Sciatic nerve (tissue), 2 donors: ENCODE measurements around the gene GH1. TPM values are rescaled to one million over a fixed set of nuclear protein-coding genes. Genes with fewer than 3 reads are reported as not detected.
"Not testable (repeated sequence)": the region's sequence is repeated elsewhere in the genome, so short reads cannot be mapped to it uniquely, and the experiment has no call there.

Experiments used
- ATAC-seq: fragments of 200-7000 bp; cut with Tn5 transposase; one replicate; pipeline ENCODE4 v1.9.1; 2020; ENCODE audit warnings: mild to moderate bottlenecking, moderate library complexity
- DNase-seq: peaks from one replicate; pipeline ENCODE4 v3.0.0-alpha.2; 2020; ENCODE audit warnings: low spot score
- intact Hi-C: fragments of 100-400 bp; cut with DNase I; formaldehyde crosslinking; loops from one replicate; pipeline ENCODE4 v1.14.2; 2022
- total RNA-seq: library from RNA; stranded (reverse); fragmentation: NEBNext Ultra II Directional; extraction: Animal tissue kit (Norgen Biotek cat#: 25700); gene quantifications from one replicate; pipeline ENCODE4 v1.2.1, GENCODE V29; 2021
- donor health status: DM: no; HTN: no; CAD: no.
- donor health status: DM: no; HTN: no; CAD: no.

GH1 gene
- total RNA-seq, 1 donor from 2014 or later, result not detected

- DNase-seq (no peak), ATAC-seq (no peak)
- intact Hi-C loops, result no loop called here
Measured at GRCh38 chr17:63880706-63881105, 37.9 kb downstream of the GH1 start.

GRCh38 chr17:63878413-63878812 is 40.2 kb downstream of the GH1 start:
- ATAC-seq, intact Hi-C loops, DNase-seq: not testable (repeated sequence)

GRCh38 chr17:63874693-63875092 is 43.9 kb downstream of the GH1 start:
- DNase-seq, intact Hi-C loops, ATAC-seq: not testable (repeated sequence)

GRCh38 chr17:63874061-63874626 is 44.5 kb downstream of the GH1 start:
- intact Hi-C loops, ATAC-seq, DNase-seq: not testable (repeated sequence)

- intact Hi-C loops, ATAC-seq, DNase-seq: not testable (repeated sequence)
Measured at GRCh38 chr17:63873577-63873976, 45.1 kb downstream of the GH1 start, which contains the start of gene CSH2. Gene CSH2, minus strand, starts transcription at chr17:63873677. Its CDS starts 63 bp downstream, at chr17:63873614.

- intact Hi-C loops, ATAC-seq, DNase-seq: not testable (repeated sequence)
Measured at GRCh38 chr17:63871646-63872365, 46.8 kb downstream of the GH1 start.

GRCh38 chr17:63870292-63870665 is 48.4 kb downstream of the GH1 start:
- intact Hi-C loops, result not testable (repeated sequence)

GRCh38 chr17:63869491-63870291 is 48.9 kb downstream of the GH1 start:
- DNase-seq, intact Hi-C loops: not testable (repeated sequence)
- peak; percentile 80 for ATAC-seq

More at GRCh38 chr17:63870292-63870665, 48.4 kb downstream of the GH1 start:
- not testable (repeated sequence) for ATAC-seq, DNase-seq

Other genes starting within 250 kb of the GH1 start
- gene LIMD2, start 218.7 kb downstream of the GH1 start, total RNA-seq, result 20.7 TPM
- gene STRADA, start 177.0 kb downstream of the GH1 start, total RNA-seq, result 54.3 TPM
- 74.0 TPM for gene CCDC47, start 145.2 kb downstream of the GH1 start, total RNA-seq
- 139 TPM for gene DDX42, start 144.7 kb downstream of the GH1 start, total RNA-seq
- 77.1 TPM for gene PSMC5, start 91.4 kb downstream of the GH1 start, total RNA-seq
- gene FTSJ3, start 91.2 kb downstream of the GH1 start, total RNA-seq, result 41.9 TPM
- gene SMARCD2, start 76.2 kb downstream of the GH1 start, total RNA-seq, result 50.4 TPM
- not detected for gene CSH2, start 45.2 kb downstream of the GH1 start, total RNA-seq
- not detected for gene GH2, start 36.9 kb downstream of the GH1 start, total RNA-seq
- not detected for gene CSH1, start 22.3 kb downstream of the GH1 start, total RNA-seq
- not detected for gene CSHL1, start 7.6 kb downstream of the GH1 start, total RNA-seq
- 5.3 TPM for gene CD79B, start 13.5 kb upstream of the GH1 start, total RNA-seq
- gene SCN4A, start 54.1 kb upstream of the GH1 start, total RNA-seq, result 3.5 TPM
- gene PRR29, start 79.5 kb upstream of the GH1 start, total RNA-seq, result 1.0 TPM
- 38.2 TPM for gene ICAM2, start 101.8 kb upstream of the GH1 start, total RNA-seq
- gene ERN1, start 211.3 kb upstream of the GH1 start, total RNA-seq, result 22.2 TPM